ENCODE data around the gene HBB.
"Not testable (repeated sequence)": the region's sequence is repeated elsewhere in the genome, so short reads cannot be mapped to it uniquely, and the experiment has no call there.

The HBB gene

GRCh38 chr11:5252919-5253265, 26.0 kb upstream of the HBB start:
- no peak for TF ChIP-seq POLR2A (IDR thresholded peaks at IDR 0.05; ENCODE audit: low read depth, low read length)
- no peak for FAIRE-seq

GRCh38 chr11:5252192-5252918, 25.5 kb upstream of the HBB start:
- FAIRE-seq: no peak
- TF ChIP-seq POLR2A (IDR thresholded peaks at IDR 0.05; ENCODE audit: low read depth, low read length): no peak
- DNase-seq (ENCODE audit: insufficient read length, low spot score): no peak

More at GRCh38 chr11:5252919-5253265, 26.0 kb upstream of the HBB start:
- no peak for DNase-seq (ENCODE audit: insufficient read length, low spot score)

GRCh38 chr11:5251746-5252145, 24.9 kb upstream of the HBB start:
- TF ChIP-seq POLR2A (IDR thresholded peaks at IDR 0.05; ENCODE audit: low read depth, low read length): no peak
- FAIRE-seq (no peak), DNase-seq (ENCODE audit: insufficient read length, low spot score) (no peak)

DNA sequence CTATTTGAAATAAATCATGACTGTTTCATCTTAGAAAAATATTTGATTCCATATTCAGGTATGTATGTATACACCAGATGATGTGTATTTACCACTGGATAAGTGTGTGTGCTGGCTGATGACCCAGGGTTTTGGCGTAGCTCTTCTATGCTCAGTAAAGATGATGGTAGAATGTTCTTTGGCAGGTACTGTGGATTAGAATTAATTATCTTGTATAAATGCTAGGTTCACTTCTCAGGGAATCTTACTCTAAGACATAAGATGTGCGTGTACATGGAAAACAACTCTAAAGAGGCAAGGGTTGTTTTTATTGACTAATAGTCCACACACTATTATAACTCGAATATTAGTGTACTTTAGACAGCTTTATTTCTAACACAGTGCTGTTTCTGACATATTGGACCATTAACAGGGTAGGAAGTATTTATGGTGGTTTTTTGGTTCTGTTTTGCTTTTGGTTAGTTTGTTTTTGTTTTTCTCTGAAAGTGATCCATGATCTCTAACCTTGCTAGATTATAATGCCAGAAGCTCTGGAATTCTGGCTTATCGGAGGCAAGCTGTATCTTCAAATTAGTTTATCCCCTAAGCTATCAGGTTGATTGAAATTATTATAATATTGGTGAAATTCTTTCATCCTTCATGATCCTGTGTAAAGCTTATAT, 23.8 kb upstream of the HBB start:
- FAIRE-seq (no peak), DNase-seq (ENCODE audit: insufficient read length, low spot score) (no peak)
- no peak for TF ChIP-seq POLR2A (IDR thresholded peaks at IDR 0.05; ENCODE audit: low read depth, low read length)

DNA sequence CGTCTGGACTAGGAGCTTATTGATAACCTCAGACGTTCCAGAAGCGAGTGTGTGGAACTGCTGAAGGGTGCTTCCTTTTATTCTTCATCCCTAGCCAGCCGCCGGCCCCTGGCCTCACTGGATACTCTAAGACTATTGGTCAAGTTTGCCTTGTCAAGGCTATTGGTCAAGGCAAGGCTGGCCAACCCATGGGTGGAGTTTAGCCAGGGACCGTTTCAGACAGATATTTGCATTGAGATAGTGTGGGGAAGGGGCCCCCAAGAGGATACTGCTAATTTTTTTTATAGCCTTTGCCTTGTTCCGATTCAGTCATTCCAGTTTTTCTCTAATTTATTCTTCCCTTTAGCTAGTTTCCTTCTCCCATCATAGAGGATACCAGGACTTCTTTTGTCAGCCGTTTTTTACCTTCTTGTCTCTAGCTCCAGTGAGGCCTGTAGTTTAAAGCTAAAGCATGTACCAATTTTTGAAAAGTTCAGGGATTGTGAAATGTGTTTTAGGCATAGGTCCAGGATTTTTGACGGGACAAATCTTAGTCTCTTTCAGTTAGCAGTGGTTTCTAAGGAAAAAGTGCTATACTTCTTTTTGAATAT, 23.0 kb upstream of the HBB start, which contains the start of gene HBG1:
TSS of gene HBG1 (minus strand) at position 51 of the 590 bp plus-strand sequence. CDS start 53 bp downstream, outside the sequence.
- FAIRE-seq: peak; percentile 68

GRCh38 chr11:5248498-5248897, 21.6 kb upstream of the HBB start:
- DNase-seq (ENCODE audit: insufficient read length, low spot score); FAIRE-seq: not testable (repeated sequence)

More for the DNA sequence above, 23.0 kb upstream of the HBB start, which contains the start of gene HBG1:
- DNase-seq (ENCODE audit: insufficient read length, low spot score): not testable (repeated sequence)

GRCh38 chr11:5247472-5248192, 20.8 kb upstream of the HBB start:
- FAIRE-seq (no peak), DNase-seq (ENCODE audit: insufficient read length, low spot score) (no peak)
- TF ChIP-seq POLR2A (IDR thresholded peaks at IDR 0.05; ENCODE audit: low read depth, low read length): no peak

GRCh38 chr11:5246772-5247471, 20.1 kb upstream of the HBB start:
- DNase-seq (ENCODE audit: insufficient read length, low spot score): no peak
- TF ChIP-seq POLR2A (IDR thresholded peaks at IDR 0.05; ENCODE audit: low read depth, low read length): no peak
- no peak for FAIRE-seq

DNA sequence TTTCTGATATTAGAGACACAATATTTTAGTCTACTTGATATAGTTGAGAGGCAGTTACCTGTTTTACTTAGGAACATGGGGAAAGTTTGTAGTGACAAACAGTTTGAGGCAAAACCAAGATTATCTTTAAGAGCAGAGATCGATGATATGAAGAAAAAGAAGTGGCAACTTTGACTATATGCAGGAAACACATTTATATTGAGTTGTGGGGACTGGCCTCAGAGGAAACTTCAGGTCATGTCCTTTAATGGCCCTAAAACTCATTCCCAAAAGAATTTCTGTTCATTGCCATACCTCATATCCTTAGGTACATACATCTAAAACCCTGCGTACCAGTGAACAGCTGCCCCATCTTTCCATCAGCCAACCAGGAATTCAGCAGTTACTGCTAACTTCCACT, 18.3 kb upstream of the HBB start:
- no peak for TF ChIP-seq POLR2A (IDR thresholded peaks at IDR 0.05; ENCODE audit: low read depth, low read length)
- DNase-seq (ENCODE audit: insufficient read length, low spot score) (no peak), FAIRE-seq (no peak)

DNA sequence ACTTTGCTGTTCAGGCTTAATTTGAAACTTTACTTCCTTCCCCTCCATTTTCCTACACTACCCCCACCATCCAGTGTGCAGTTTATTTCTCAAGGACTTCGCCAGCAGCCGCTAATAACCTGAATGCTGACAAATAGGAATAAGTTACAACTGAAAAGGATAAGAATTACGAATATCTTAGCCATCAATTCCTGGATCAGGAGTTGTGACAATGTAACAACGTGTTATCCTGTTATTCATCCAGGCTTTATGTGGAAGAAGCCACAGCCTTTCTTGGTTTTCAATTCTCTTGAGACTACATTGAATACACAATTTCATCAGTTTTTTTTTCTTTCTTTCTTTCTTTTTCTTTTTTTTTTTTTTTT, 16.9 kb upstream of the HBB start:
- no peak for FAIRE-seq
- no peak for TF ChIP-seq POLR2A (IDR thresholded peaks at IDR 0.05; ENCODE audit: low read depth, low read length)

GRCh38 chr11:5242933-5243815, 16.3 kb upstream of the HBB start:
- DNase-seq (ENCODE audit: insufficient read length, low spot score) (no peak), FAIRE-seq (peak; percentile 11)
- no peak for TF ChIP-seq POLR2A (IDR thresholded peaks at IDR 0.05; ENCODE audit: low read depth, low read length)

More for the DNA sequence above, 16.9 kb upstream of the HBB start:
- no peak for DNase-seq (ENCODE audit: insufficient read length, low spot score)

DNA sequence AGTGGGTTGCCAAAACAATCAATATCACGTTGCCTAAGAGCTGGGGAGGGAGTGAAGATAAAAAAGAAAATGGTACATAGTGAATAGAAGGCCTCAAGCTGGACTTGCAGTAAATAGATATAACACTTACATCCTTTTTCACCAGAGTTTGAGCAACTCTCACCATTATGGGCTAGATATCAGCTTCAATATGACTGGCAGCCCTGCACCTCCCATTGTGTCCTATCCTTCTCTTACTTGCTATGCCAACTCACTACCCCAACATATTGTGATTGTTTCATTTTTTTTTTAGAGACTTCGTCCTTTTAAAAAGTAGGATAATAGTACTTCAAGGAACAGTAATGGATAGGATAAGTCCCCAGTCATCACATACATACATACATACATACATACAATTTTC, 15.3 kb upstream of the HBB start:
- FAIRE-seq (no peak), DNase-seq (ENCODE audit: insufficient read length, low spot score) (no peak)
- no peak for TF ChIP-seq POLR2A (IDR thresholded peaks at IDR 0.05; ENCODE audit: low read depth, low read length)

- no peak for FAIRE-seq
Observed at GRCh38 chr11:5241458-5241857, 14.6 kb upstream of the HBB start.

More at GRCh38 chr11:5241458-5241857, 14.6 kb upstream of the HBB start:
- TF ChIP-seq POLR2A (IDR thresholded peaks at IDR 0.05; ENCODE audit: low read depth, low read length): no peak
- DNase-seq (ENCODE audit: insufficient read length, low spot score): no peak

Measured in H54 (cell line).